Activated CD8-positive, alpha-beta T cell treated with anti-CD3 and anti-CD28 coated beads for 36 hours (primary cell): ENCODE data around the gene C16orf46. TPM values are rescaled to one million over a fixed set of nuclear protein-coding genes. Genes with fewer than 3 reads are reported as not detected.
"Not testable (repeated sequence)": the region's sequence is repeated elsewhere in the genome, so short reads cannot be mapped to it uniquely, and the experiment has no call there.

Source experiments
- ATAC-seq: fragments of 200-7000 bp; cut with Tn5 transposase; one replicate; pipeline ENCODE4 v1.10.0; 2021; ENCODE audit warnings: mild to moderate bottlenecking, moderate library complexity
- CTCF ChIA-PET: fragments of 350-600 bp; sonication (Branson Sonifier 250); formaldehyde crosslinking; loops from one replicate; lab custom pipeline; 2021; ENCODE audit warnings: antibody characterized with exemption; lab: Charles Lee
- POLR2A ChIA-PET: fragments of 350-600 bp; sonication (Branson Sonifier 250); formaldehyde crosslinking; loops from one replicate; lab custom pipeline; 2021; ENCODE audit warnings: antibody characterized with exemption; lab: Charles Lee
- DNase-seq: peaks from one replicate; pipeline ENCODE4 v3.0.0-alpha.2; 2020
- H3K27ac Mint-ChIP-seq: one replicate; pipeline ENCODE4 v1.8.0; 2021; ENCODE audit warnings: mild to moderate bottlenecking, mixed read lengths
- H3K27me3 Mint-ChIP-seq: one replicate; pipeline ENCODE4 v1.8.0; 2021; ENCODE audit warnings: mixed read lengths
- H3K36me3 Mint-ChIP-seq: one replicate; pipeline ENCODE4 v1.8.0; 2021; ENCODE audit warnings: low read depth, mixed read lengths
- H3K4me1 Mint-ChIP-seq: one replicate; pipeline ENCODE4 v1.8.0; 2021; ENCODE audit warnings: low read depth, mixed read lengths
- H3K4me3 Mint-ChIP-seq: one replicate; pipeline ENCODE4 v1.8.0; 2021; ENCODE audit warnings: mild to moderate bottlenecking, moderate library complexity, mixed read lengths
- H3K9me3 Mint-ChIP-seq: one replicate; pipeline ENCODE4 v1.8.0; 2021; ENCODE audit warnings: mixed read lengths
- intact Hi-C: fragments of 100-400 bp; cut with micrococcal nuclease; formaldehyde crosslinking; loops from one replicate; pipeline ENCODE4 v1.10.0; 2022
- total RNA-seq, 2 experiments: library from RNA; stranded (reverse); gene quantifications; one replicate each; pipeline ENCODE4 v1.2.3, GENCODE V29; 2021
- TF ChIP-seq, protein P1 (sequence below): fragments of 200-600 bp; IDR thresholded peaks from one replicate; pipeline ENCODE4 v1.8.0; 2022; ENCODE audit warnings: antibody characterized with exemption, mild to moderate bottlenecking

C16orf46 gene
- total RNA-seq, 2 experiments from 2014 or later: 0.59 to 0.60 TPM

DNA sequence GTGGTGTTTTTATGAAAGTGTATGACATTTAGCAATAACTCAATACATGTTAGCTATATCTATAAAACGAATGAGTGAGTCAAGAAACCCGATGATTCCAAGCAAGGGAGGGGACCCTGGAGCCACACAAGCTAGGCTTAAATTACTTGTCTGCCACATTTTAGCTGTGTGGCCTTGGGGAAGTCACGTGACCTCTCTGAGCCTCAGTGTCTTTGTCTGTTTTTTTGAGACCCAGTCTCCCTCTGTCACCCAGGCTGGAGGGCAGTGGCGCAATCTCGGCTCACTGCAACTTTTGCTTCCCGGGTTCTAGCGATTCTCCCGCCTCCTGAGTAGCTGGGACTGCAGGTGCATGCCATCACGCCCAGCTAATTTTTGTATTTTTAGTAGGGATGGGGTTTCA is 39.2 kb upstream of the C16orf46 start:
- no peak for DNase-seq
- ChIA-PET POLR2A (no interaction called here), CTCF (no interaction called here)
- ATAC-seq: no peak
- Mint-ChIP-seq H3K9me3 (no peaks in the 10 kb centered on the region), H3K27ac (no peak overlapping the region), H3K36me3 (no peaks in the 10 kb centered on the region), H3K27me3 (peaks cover 9% of the 10 kb centered on the region), H3K4me3 (no peak overlapping the region), H3K4me1 (no peaks in the 10 kb centered on the region)
- intact Hi-C loops: no loop called here
- TF ChIP-seq, protein P1, sequence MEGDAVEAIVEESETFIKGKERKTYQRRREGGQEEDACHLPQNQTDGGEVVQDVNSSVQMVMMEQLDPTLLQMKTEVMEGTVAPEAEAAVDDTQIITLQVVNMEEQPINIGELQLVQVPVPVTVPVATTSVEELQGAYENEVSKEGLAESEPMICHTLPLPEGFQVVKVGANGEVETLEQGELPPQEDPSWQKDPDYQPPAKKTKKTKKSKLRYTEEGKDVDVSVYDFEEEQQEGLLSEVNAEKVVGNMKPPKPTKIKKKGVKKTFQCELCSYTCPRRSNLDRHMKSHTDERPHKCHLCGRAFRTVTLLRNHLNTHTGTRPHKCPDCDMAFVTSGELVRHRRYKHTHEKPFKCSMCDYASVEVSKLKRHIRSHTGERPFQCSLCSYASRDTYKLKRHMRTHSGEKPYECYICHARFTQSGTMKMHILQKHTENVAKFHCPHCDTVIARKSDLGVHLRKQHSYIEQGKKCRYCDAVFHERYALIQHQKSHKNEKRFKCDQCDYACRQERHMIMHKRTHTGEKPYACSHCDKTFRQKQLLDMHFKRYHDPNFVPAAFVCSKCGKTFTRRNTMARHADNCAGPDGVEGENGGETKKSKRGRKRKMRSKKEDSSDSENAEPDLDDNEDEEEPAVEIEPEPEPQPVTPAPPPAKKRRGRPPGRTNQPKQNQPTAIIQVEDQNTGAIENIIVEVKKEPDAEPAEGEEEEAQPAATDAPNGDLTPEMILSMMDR: no peak

DNA sequence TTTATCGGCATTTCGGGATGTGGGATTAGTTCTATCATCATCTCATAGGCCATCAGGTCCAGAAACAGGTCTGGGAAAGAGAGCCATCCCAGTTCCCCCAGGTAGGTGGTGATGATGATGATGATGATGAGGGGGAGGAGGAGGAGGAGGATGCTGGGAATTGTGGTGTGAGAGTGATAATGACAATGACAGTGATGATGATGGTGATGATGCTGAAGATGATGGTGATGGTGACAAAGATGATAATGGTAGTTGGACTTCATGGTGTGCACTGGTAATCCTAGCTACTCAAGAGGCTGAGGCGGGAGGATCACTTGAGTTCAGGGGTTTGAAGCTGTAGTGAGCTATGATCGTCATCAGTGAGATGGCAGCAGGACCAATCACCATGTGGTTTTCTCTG is 35.4 kb upstream of the C16orf46 start:
- DNase-seq (no peak), ATAC-seq (no peak)
- TF ChIP-seq, protein P1: no peak
- intact Hi-C loops: no loop called here
- ChIA-PET CTCF (no interaction called here), POLR2A (no interaction called here)
- Mint-ChIP-seq H3K36me3 (no peaks in the 10 kb centered on the region), H3K4me1 (no peaks in the 10 kb centered on the region), H3K27ac (no peak overlapping the region), H3K9me3 (no peaks in the 10 kb centered on the region), H3K27me3 (peaks cover 2% of the 10 kb centered on the region), H3K4me3 (no peak overlapping the region)

DNA sequence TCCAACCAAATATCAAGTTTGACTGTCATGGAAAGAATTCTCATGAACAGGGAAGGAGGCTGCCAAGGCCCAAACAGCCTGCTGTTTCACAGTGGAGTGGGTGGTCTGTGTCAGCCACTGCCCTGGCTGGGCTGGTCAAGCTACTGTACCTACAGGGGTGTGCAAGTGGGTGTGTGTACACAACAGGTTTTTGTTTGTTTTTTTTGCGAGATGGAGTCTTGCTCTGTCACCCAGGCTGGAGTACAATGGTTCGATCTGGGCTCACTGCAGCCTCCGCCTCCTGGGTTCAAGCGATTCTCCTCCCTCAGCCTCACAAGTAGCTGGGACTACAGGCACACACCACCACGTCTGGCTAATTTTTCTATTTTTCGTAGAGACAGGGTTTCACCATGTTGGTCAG is 32.2 kb upstream of the C16orf46 start:
- intact Hi-C loops, H3K9me3 Mint-ChIP-seq, DNase-seq, H3K27ac Mint-ChIP-seq, CTCF ChIA-PET, POLR2A ChIA-PET, ATAC-seq, H3K36me3 Mint-ChIP-seq, H3K27me3 Mint-ChIP-seq, H3K4me3 Mint-ChIP-seq, H3K4me1 Mint-ChIP-seq: not testable (repeated sequence)

DNA sequence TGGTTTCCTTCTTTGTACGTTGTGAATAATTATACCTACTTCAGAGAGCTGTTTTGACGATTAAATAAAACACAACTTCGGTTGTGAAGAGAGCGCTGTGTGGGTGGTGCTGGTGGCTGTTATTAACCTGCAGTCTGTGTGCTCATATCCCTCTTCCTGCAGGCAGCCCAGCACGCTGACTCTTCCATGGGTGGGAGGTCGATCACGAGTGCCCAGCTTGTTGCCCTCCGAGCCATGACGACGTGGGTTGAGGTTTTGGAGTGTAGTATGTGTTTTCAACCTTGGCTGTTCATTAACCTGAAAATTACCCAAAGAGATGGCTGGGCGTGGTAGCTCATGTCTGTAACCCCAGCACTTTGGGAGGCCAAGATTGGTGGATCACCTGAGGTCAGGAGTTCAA is 30.5 kb upstream of the C16orf46 start:
- intact Hi-C loops: no loop called here
- Mint-ChIP-seq H3K4me3 (no peak overlapping the region), H3K27me3 (peaks cover 4% of the 10 kb centered on the region), H3K9me3 (no peaks in the 10 kb centered on the region), H3K36me3 (no peaks in the 10 kb centered on the region), H3K4me1 (no peaks in the 10 kb centered on the region), H3K27ac (no peak overlapping the region)
- ATAC-seq (no peak), DNase-seq (no peak)
- TF ChIP-seq, protein P1: no peak
- POLR2A ChIA-PET: no interaction called here
- CTCF ChIA-PET: no interaction called here

DNA sequence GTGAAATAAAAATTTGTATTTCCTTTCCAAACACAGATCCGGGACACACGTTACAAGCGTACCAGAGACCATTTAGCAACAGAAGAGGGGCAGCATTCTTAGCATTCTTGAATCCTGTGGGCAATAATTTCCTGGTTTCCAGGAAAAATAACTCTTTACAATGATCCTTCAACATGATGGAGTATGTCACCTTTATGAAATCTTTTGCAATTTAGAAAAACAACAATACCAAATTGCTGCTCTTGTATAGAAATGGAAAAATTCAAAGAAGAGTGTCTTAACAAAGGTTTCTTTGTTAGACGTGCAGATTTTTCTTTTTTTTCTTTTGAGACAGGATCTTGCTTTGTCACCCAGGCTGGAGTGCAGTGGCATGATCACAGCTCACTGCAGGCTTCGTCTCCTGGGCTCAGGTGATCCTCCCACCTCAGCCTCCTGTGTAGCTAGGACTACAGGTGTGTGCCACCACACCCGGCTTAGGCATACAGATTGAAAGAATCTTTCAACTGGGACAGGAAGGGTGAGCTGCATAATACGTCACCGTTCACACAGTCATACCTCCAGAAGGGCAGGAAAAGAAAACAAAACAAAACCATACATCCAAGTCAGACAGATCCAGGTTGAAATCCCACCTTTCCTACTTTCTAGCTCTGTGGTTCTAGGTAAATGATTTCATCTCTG is 29.9 kb upstream of the C16orf46 start:
- Mint-ChIP-seq H3K4me1 (no peaks in the 10 kb centered on the region), H3K9me3 (no peaks in the 10 kb centered on the region), H3K36me3 (no peaks in the 10 kb centered on the region), H3K27ac (no peak overlapping the region), H3K4me3 (no peak overlapping the region), H3K27me3 (peaks cover 3% of the 10 kb centered on the region)
- TF ChIP-seq, protein P1: no peak
- DNase-seq (no peak), ATAC-seq (no peak)
- intact Hi-C loops: no loop called here
- CTCF ChIA-PET: interaction anchor here (1.0 kb wide), 1 partner anchor 10 kb away, joined by 3 read pairs; no protein-coding TSS in a partner anchor
- POLR2A ChIA-PET: no interaction called here
